ENCODE results near the gene CPE.

CPE gene

GRCh38 chr4:165516281-165516833, 137.5 kb downstream of the CPE start:
- no peak for DNase-seq

DNA sequence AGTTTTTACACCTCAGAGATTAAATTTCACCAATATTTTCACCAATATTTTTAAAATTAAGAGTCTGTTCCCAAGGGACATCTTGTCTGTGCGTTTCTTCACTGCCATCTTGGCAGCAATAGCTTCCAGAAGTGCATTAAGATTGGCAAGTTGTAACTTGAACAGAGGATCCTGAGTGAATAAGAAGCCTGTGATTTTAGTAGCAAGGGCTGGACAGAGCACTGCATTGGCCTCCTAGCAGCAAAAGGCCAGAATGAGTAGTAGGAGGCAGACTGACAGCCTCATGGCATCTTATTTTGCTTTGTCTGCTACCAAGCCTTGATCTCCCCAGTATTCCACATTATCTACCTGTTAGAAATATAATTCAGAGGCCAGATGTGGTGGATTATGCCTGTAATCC, 138.4 kb downstream of the CPE start:
- no peak for DNase-seq

DNA sequence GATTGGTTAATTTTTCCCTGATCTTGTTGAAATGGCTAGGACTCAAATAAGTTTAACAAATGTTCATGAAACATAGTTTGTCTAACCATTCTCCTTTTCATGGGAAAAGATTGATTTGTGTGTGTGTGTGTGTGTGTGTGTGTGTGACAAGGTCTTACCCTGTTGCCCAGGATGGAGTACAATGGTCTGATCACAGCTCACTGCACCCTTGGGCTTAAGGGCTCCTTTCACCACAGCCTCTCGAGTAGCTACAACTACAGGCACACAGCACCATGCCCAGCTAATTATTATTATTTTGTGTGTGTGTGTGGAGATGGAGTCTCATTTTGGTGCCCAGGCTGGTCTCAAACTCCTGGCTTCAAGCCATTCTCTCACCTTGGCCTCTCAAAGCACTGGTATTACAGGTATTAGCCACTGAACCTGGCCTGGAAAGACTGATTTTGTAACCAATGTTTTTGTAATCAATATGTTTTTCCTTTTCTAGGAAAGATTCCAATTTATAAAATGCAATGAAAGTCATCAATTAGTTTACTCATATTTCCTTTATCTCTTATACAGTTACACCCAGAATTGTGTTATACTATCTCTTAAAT, 139.3 kb downstream of the CPE start:
- no peak for DNase-seq

GRCh38 chr4:165518686-165519085, 139.9 kb downstream of the CPE start:
- DNase-seq = no peak

DNA sequence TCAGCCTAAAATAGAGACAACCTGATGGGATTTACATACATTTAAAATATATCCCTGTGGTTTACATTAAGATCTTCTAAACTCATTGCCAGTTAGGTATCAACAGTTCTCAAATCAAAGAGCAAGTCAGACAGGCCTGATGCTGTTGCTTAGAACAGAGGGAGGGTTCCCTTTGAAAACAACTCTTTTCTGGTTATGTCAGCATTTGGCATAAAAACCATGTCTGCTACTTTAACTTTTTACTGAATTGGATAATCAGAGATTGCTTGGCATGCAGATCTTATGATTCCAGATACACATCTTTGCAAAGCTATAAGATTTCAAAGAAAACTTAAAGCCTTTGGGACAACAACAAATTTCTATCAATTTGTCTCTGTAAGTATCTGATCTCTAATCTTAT, 140.8 kb downstream of the CPE start:
- no peak for DNase-seq

DNA sequence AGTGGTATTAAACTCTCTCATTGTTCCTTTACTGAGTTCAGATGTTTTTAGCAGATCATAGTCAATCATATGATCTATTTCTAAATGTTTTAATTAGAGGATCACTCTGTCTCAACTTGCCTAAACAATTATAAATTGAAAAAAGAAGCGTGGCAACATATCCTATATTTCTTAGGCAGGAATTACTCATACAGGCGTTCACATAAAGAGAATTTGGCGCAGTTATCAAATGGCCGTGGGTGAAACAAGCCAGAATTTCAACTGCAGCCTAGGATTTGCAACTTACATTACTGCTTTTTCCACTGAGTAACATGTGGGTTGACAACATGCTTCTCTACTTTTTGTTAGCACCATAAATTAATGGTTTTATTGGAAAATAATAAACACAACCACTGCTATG, 141.3 kb downstream of the CPE start:
- DNase-seq = no peak

- DNase-seq = no peak
Measured at GRCh38 chr4:165522050-165522449, 143.2 kb downstream of the CPE start.

DNA sequence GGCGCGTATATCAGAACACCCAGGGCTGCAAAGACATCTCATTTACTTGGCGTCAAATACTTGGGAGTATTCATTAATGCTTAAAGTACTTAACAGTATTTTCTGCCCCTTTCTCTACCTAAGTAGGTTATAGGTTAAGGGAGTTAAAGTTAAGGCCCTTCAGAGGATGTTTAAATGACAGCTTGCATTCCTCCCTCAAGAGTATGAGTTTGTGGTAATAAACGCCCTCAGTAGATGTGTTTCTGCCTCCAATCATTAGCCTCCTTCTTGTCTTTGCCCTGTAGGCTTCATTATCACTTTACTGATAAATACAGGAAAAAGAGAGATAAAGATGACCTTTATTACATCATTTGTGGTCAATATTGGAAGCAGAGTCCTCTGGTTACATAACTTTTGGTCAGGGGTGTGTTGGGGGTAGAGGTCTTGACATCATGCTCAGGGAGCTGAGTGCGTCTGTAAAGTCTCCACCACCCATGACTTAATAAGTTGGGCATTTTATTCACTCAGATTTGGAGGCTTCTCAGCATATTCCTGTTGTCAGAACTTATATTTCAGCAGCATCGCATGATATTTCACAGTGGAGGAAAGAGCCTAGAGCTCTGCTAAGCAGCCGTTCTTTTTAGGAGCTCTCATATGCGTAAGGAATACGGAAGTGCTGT, 145.9 kb downstream of the CPE start:
- DNase-seq = no peak

DNA sequence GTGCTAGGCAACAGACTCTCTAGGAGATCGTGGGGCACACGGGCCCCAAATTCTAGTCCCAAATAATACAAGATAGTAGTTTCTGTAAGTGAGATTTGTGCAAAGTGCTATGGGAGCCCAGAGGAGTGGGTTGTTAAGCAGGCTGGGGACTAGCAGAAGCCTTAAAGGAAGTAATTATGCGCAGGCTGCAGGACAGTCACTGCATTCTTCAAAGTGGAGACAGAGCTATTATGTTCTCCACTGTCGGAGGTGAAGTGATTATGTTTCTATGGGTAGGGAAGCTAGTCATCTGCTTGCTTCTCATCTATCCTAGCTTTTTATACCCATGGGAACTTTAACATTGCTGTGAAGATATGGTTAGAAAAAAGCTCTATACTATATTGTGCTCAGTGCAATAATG, 154.2 kb downstream of the CPE start:
- DNase-seq = no peak

- no peak for DNase-seq
Measured at GRCh38 chr4:165537028-165537648, 158.3 kb downstream of the CPE start.

- no peak for DNase-seq
Measured at GRCh38 chr4:165539801-165540200, 161.0 kb downstream of the CPE start.

DNA sequence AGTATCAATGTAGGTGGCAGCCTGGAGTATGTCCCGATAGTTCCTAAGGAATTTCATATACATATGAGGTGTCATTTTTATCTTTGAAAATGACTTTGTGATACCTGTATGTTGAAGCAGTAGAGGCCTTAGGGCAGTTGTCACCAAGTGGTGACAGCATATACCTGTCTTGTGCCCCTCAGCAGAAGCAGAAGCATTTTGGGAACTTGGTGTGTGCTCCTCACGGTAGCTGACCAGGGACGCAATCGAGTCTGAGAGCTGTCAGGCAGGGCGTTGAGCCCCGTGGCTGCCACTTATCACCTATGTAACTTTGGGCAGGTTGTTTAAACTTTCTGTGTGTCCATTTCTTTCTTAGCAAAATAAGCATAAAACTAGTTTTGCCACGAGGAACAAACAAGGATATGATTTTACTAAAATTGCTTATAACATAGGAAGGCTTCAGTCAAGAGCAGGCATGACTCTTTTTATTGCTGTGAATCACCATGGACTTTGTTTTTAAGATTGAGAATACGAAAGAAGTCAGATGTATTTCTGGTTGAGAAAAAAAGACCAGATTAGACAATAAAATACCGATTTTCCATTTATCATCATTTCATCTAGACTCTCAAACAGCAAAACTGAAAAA, 161.5 kb downstream of the CPE start:
- DNase-seq = no peak

DNA sequence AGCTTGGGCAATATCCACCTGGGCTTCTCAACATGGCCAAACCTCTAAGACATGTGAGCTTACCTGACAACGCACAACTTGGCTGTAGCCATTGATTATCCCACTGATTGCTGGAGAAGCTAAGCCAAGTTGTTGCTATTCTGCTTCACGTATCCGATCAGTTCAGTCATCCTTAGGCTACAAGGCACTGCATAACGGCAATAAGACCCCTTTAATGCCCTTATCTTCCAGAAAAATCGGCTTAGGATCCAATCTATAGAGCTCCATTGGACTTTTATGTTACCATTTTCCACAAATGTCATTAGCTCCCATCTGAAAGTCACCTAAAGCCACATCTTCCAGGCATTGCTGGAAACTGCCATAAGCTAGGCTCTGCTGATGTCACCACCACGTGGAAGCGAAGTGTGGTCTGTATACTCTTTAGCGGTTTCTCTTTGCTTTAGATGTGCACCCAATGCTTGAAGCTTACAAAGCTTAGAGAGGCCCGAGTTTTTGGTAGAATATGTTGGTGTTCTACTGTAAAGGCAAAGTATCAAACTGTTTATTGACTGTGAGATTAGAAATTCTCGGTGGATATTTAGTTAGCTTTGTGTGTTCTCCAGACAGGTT, 163.1 kb downstream of the CPE start:
- no peak for DNase-seq

- no peak for DNase-seq
Measured at GRCh38 chr4:165542476-165542875, 163.7 kb downstream of the CPE start.
